ENCODE data around the gene SLC2A11.
"Not testable (repeated sequence)": the region's sequence is repeated elsewhere in the genome, so short reads cannot be mapped to it uniquely, and the experiment has no call there.

The SLC2A11 gene

DNA sequence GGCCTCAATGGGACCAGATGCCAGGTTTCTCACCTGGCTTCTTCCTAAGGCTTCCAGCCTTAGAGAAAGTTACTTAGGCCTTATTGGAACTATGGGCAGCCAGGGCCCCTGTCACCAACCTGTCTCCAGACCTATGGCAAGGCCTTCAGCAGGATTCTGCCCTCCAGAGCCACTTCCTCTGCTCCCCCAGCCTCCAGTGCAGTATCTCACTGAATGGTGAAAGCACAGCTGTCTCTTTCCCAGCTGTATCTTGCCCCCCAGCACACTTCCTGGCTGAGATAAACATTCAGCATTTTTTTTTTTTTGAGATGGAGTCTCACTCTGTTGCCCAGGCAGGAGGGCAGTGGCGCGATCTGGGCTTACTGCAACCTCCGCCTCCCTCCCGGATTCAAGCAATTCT lies 1.5 kb downstream of the SLC2A11 start:
- DNase-seq (ENCODE audit: low spot score) (no peak), ATAC-seq (ENCODE audit: low read depth) (no peak)
- peaks cover 4% of the 10 kb centered on the region for H3K4me1 ChIP-seq (ENCODE audit: insufficient read depth, poor library complexity, severe bottlenecking)
- no peaks in the 10 kb centered on the region for H3K27me3 ChIP-seq (ENCODE audit: insufficient read depth, poor library complexity, severe bottlenecking)
- H3K9me3 ChIP-seq (ENCODE audit: severe bottlenecking): no peaks in the 10 kb centered on the region
- no peaks in the 10 kb centered on the region for H3K36me3 ChIP-seq (ENCODE audit: low read depth)
- H3K4me3 ChIP-seq (ENCODE audit: severe bottlenecking): no peak overlapping the region
- TF ChIP-seq, protein P1, sequence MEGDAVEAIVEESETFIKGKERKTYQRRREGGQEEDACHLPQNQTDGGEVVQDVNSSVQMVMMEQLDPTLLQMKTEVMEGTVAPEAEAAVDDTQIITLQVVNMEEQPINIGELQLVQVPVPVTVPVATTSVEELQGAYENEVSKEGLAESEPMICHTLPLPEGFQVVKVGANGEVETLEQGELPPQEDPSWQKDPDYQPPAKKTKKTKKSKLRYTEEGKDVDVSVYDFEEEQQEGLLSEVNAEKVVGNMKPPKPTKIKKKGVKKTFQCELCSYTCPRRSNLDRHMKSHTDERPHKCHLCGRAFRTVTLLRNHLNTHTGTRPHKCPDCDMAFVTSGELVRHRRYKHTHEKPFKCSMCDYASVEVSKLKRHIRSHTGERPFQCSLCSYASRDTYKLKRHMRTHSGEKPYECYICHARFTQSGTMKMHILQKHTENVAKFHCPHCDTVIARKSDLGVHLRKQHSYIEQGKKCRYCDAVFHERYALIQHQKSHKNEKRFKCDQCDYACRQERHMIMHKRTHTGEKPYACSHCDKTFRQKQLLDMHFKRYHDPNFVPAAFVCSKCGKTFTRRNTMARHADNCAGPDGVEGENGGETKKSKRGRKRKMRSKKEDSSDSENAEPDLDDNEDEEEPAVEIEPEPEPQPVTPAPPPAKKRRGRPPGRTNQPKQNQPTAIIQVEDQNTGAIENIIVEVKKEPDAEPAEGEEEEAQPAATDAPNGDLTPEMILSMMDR (IDR thresholded peaks at IDR 0.05; ENCODE audit: poor library complexity, severe bottlenecking): no peak
- no peak overlapping the region for H3K27ac ChIP-seq (ENCODE audit: poor library complexity, severe bottlenecking)

DNA sequence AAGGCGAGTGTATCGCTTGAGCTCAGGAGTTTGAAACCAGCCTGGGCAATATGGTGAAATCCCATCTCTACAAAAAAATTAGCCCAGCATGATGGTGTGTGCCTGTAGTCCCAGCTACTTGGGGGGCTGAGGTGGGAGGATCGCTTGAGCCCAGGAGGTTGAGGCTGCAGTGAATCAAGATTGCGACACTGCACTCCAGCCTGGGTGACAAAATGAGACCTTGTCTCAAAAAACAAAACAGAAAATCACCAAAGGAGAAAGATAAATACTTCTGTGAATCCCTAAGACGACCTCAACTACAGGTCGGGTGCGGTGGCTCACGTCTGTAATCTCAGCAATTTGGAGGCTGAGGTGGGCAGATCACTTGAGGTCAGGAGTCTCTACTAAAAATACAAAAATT lies 2.5 kb downstream of the SLC2A11 start:
- H3K4me1 ChIP-seq (ENCODE audit: insufficient read depth, poor library complexity, severe bottlenecking); H3K9me3 ChIP-seq (ENCODE audit: severe bottlenecking); DNase-seq (ENCODE audit: low spot score); H3K27ac ChIP-seq (ENCODE audit: poor library complexity, severe bottlenecking); H3K36me3 ChIP-seq (ENCODE audit: low read depth); ATAC-seq (ENCODE audit: low read depth); H3K4me3 ChIP-seq (ENCODE audit: severe bottlenecking); H3K27me3 ChIP-seq (ENCODE audit: insufficient read depth, poor library complexity, severe bottlenecking): not testable (repeated sequence)

DNA sequence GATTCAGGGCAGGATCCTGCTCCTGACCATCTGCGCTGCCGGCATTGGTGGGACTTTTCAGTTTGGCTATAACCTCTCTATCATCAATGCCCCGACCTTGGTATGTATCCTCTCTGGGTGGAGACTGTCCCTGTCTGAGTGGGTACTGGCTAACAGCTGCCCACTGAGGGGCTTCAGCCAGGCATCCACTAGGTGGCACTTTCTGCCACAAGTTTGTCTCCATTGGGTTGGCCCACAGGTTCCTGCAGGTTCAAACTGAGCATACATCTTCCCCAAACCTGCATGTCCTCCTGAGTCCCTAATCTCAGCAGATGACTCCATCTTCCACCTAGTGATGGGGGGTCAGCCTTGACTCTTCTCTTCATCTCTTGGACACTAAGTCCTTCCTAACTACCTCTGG lies 4.4 kb downstream of the SLC2A11 start:
- Histone ChIP-seq H3K4me1 (ENCODE audit: insufficient read depth, poor library complexity, severe bottlenecking) (peaks cover 4% of the 10 kb centered on the region), H3K27ac (ENCODE audit: poor library complexity, severe bottlenecking) (no peak overlapping the region), H3K9me3 (ENCODE audit: severe bottlenecking) (no peaks in the 10 kb centered on the region), H3K27me3 (ENCODE audit: insufficient read depth, poor library complexity, severe bottlenecking) (no peaks in the 10 kb centered on the region), H3K4me3 (ENCODE audit: severe bottlenecking) (no peak overlapping the region), H3K36me3 (ENCODE audit: low read depth) (no peaks in the 10 kb centered on the region)
- TF ChIP-seq, protein P1 (IDR thresholded peaks at IDR 0.05; ENCODE audit: poor library complexity, severe bottlenecking): peak; percentile 62
- DNase-seq (ENCODE audit: low spot score): no peak
- peak; percentile 37; the same call in 2 of the 3 replicates for ATAC-seq (ENCODE audit: low read depth)

DNA sequence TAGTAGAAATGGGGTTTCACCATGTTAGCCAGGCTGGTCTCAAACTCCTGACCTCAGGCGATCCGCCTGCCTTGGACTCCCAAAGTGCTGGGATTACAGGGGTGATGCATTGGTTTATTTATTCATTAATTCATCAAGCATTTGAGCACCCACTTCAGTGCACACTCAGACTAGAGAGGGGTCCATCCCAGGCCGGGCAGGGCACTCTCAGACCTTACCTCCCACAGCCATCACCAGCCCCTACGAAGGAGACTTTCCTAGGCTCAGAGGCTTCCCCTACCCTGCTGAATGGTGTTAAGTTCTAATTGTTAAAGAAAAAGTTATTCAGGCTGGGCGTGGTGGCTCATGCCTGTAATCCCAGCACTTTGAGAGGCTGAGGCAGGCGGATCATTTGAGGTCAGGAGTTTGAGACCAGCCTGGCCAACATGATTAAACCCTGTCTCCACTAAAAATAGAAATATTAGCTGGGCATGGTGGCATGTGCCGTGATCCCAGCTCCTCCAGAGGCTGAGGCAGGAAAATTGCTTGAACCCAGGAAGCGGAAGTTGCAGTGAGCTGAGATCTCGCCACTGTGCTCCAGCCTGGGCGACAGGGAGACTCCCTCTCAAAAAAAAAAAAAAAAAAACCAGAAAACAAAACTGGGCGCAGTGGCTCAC lies 7.0 kb downstream of the SLC2A11 start:
- H3K36me3 ChIP-seq (ENCODE audit: low read depth); H3K4me3 ChIP-seq (ENCODE audit: severe bottlenecking); H3K27ac ChIP-seq (ENCODE audit: poor library complexity, severe bottlenecking); H3K9me3 ChIP-seq (ENCODE audit: severe bottlenecking); H3K27me3 ChIP-seq (ENCODE audit: insufficient read depth, poor library complexity, severe bottlenecking); ATAC-seq (ENCODE audit: low read depth); DNase-seq (ENCODE audit: low spot score); H3K4me1 ChIP-seq (ENCODE audit: insufficient read depth, poor library complexity, severe bottlenecking): not testable (repeated sequence)

DNA sequence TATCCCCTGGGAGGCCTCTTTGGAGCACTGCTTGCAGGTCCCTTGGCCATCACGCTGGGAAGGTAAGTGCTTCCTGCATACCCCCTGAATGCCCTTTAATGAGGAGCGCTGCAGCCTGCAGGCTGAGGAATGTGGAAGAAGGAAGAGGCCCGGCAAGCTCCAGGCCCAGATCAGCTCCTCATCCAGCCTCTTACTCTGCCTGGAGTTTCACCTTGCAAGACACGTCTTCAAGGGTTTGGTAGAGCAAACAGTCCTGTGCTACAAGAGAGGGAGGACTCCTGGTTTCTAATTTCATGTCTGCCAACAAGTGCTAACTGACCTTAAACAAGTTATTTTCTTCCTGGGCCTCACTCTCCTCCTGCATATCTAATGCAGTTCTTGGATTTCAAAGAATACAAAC lies 10.9 kb downstream of the SLC2A11 start:
- Histone ChIP-seq H3K4me3 (ENCODE audit: severe bottlenecking) (no peak overlapping the region), H3K4me1 (ENCODE audit: insufficient read depth, poor library complexity, severe bottlenecking) (no peaks in the 10 kb centered on the region), H3K36me3 (ENCODE audit: low read depth) (no peaks in the 10 kb centered on the region), H3K27ac (ENCODE audit: poor library complexity, severe bottlenecking) (no peak overlapping the region), H3K9me3 (ENCODE audit: severe bottlenecking) (no peaks in the 10 kb centered on the region), H3K27me3 (ENCODE audit: insufficient read depth, poor library complexity, severe bottlenecking) (no peaks in the 10 kb centered on the region)
- DNase-seq (ENCODE audit: low spot score) (no peak), ATAC-seq (ENCODE audit: low read depth) (no peak)
- TF ChIP-seq, protein P1 (IDR thresholded peaks at IDR 0.05; ENCODE audit: poor library complexity, severe bottlenecking): no peak

DNA sequence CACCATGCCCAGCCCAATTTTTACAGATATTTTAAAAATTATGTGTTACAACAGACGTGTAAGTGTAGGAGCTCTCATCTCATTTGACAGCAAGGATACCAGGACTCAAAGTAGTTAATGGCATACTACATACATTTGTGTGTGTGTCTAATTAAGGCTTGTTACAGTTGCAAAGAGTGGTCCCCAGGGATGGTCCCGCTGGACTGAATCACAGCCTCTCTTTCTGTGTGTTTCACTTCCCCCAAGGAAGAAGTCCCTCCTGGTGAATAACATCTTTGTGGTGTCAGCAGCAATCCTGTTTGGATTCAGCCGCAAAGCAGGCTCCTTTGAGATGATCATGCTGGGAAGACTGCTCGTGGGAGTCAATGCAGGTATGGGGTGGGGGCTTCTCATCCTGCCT lies 17.2 kb downstream of the SLC2A11 start:
- no peak overlapping the region for H3K4me3 ChIP-seq (ENCODE audit: severe bottlenecking)
- TF ChIP-seq, protein P1 (IDR thresholded peaks at IDR 0.05; ENCODE audit: poor library complexity, severe bottlenecking): no peak

More for the DNA sequence above, 17.2 kb downstream of the SLC2A11 start:
- DNase-seq (ENCODE audit: low spot score) (no peak), ATAC-seq (ENCODE audit: low read depth) (no peak)
- no peak overlapping the region for H3K27ac ChIP-seq (ENCODE audit: poor library complexity, severe bottlenecking)
- H3K9me3 ChIP-seq (ENCODE audit: severe bottlenecking): no peaks in the 10 kb centered on the region
- no peaks in the 10 kb centered on the region for H3K4me1 ChIP-seq (ENCODE audit: insufficient read depth, poor library complexity, severe bottlenecking)
- H3K36me3 ChIP-seq (ENCODE audit: low read depth): no peaks in the 10 kb centered on the region
- H3K27me3 ChIP-seq (ENCODE audit: insufficient read depth, poor library complexity, severe bottlenecking): no peaks in the 10 kb centered on the region
